Measurements from ENCODE around the gene PROSER1.
"Not testable (repeated sequence)": the region's sequence is repeated elsewhere in the genome, so short reads cannot be mapped to it uniquely, and the experiment has no call there.

Gene PROSER1

DNA sequence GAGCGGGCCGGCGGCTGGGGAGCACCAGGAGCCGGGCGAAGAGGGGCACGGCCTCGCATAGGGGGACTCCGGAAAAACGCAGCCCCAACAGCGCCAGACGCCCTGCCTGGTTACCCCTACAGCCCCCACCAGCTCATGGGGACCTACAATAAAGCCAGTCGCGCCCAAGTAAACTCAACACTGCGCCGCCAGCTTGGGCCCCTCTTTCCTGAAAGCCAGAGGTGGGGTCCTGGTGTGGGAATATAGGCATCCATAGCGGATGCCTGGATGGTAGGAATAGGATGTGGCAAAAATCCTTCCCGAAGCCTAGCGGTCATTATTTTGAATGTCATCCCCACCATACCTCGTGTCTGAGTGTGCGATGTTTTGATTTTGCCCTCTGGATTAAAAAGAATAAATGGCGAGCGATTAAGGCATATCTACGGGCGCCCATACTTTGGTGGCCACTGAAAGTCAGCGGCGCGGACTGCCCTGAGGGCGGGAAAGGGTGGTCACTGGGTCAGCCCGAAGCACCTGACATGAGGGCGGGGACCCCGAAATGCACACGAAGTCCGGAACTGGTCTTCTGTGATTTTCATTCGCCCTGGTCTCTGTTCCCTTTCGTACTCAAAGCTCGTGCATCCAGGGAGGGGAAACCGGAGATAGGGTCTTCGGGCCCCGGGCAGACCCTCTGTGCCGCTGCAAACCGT is at the start of gene PROSER1, which contains the start of gene NHLRC3:
PROSER1 (minus strand) TSS at position 210 of the 689 bp plus-strand sequence. CDS start 847 bp downstream, outside the sequence.
NHLRC3 (plus strand) TSS at position 577 of the 689 bp plus-strand sequence. CDS start 184 bp downstream, outside the sequence.
- FAIRE-seq = peak; percentile 98

GRCh38 chr13:39086251-39086945 is 48.5 kb upstream of the PROSER1 start:
- FAIRE-seq = not testable (repeated sequence)

DNA sequence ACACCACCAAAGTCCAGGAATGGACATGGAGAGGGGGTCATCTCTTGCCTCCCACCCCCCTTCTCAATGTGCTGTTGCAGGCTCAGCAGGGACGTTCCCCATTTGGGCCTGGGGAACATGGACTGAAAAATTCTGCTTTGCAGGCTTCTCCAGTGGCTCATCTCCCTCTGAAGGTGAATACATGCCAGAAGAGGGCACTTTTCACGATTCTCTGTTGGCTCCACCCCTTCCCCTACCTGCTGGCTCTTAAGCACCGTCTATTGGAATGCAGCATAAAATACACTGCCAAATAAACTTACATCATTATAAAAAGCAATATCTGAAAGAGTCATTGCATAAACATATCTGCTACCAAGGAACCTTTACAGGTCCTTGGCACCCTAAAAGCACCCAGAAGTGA is 36.1 kb upstream of the PROSER1 start:
- FAIRE-seq = no peak

DNA sequence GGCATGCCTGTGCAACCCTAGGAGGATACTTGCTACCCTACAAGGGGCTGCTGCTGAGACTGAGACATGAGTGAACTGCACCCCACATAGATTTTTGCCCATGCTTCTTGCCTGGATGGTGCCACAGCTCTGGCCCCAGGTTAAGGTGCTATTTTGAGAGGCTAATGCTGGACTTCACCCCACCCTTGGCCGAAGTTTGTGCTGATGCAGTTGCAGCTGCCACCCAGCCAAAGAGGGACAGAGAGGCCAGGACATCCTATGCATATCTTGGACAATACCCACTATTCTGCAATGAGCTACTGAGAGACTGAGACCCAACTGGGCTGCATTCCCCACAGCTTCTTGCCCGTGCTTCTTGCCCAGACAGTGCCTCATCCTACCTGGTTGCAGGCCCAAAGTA is 35.0 kb upstream of the PROSER1 start:
- FAIRE-seq = no peak

GRCh38 chr13:39062004-39062403 is 24.1 kb upstream of the PROSER1 start:
- FAIRE-seq = no peak

DNA sequence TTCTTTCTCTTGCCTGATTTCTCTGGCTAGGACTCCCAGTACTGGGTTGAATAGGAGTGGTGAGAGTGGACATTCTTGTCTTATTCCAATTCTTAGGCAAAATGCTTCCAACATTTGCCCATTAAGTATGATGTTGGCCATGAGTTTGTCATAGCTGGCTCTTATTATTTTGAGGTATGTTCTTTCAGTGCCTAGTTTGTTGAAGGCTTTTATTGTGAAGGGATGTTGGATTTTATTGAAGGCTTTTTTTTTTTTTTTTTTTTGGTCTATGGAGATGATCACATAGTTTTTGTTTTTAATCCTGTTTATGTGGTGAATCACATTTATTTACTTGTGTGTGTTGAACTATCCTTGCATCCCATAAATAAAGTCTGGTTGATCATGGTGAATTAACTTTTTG is 20.2 kb upstream of the PROSER1 start:
- FAIRE-seq = no peak

- no peak for FAIRE-seq
Observed at GRCh38 chr13:39056018-39056417, 18.1 kb upstream of the PROSER1 start.

DNA sequence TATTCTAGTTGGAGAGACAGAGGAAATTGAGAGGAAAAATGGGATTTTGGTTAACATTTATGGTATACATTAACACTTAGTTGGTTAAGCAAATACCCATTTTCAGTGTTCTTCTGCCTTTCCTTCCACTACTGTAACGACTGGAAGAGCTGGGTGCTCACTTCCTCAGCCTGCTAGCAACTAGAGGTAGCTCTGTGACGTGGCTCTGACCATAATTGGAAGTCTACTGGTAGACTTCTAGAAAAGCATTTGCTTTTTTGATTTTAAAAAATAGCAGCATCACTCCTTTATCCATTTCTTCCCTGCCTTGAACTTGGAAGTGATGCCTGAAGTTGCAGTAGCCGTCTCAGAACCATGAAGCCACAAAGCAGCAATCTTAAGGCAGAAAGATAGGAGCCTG is 16.2 kb upstream of the PROSER1 start:
- FAIRE-seq = no peak

- no peak for FAIRE-seq
Observed at GRCh38 chr13:39052944-39053343, 15.1 kb upstream of the PROSER1 start.

- peak; percentile 94 for FAIRE-seq
Observed at GRCh38 chr13:39051157-39051556, 13.3 kb upstream of the PROSER1 start.

- no peak for FAIRE-seq
Observed at GRCh38 chr13:39049274-39049673, 11.4 kb upstream of the PROSER1 start.

GRCh38 chr13:39048806-39049205 is 10.9 kb upstream of the PROSER1 start:
- FAIRE-seq = no peak

DNA sequence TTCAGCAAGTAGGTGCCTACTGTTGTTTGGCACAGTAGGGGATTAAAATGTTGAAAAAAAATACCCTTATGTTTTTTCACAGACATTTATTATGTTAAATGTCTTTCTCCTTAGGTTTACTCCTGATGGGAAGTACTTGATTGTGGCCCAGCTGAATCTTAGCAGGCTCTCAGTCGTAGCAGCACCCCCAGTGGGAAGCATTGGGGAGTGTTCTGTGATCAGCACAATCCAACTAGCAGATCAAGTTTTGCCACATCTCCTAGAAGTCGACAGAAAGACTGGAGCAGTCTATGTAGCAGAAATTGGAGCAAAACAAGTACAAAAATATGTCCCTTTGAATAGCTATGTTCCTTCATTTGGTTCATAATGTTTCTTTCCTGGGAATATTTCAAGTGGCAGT is 9.7 kb upstream of the PROSER1 start:
- no peak for FAIRE-seq

GRCh38 chr13:39044536-39044935 is 6.6 kb upstream of the PROSER1 start:
- FAIRE-seq = no peak

DNA sequence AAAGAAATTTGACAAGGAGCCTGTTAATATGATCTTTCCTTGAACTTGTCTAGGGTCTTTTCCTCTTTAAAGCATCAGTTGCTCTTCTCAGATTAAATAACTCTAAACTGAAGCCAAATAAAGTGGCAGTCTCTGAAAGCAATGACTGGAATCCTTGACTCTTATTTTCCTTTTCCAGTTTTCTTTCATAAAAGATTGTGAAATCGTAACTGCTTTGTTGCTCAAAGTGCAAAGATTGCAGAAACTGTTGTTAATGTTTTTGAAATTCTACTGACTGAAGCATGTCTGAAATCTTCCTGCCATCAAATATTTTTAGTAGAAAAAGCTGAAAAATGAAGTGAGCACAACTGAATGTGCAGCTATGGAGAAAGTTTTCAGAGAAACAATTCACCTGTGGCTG is 2.3 kb upstream of the PROSER1 start:
- FAIRE-seq = no peak

GRCh38 chr13:39039041-39039440 is 1.2 kb upstream of the PROSER1 start:
- FAIRE-seq = no peak

DNA sequence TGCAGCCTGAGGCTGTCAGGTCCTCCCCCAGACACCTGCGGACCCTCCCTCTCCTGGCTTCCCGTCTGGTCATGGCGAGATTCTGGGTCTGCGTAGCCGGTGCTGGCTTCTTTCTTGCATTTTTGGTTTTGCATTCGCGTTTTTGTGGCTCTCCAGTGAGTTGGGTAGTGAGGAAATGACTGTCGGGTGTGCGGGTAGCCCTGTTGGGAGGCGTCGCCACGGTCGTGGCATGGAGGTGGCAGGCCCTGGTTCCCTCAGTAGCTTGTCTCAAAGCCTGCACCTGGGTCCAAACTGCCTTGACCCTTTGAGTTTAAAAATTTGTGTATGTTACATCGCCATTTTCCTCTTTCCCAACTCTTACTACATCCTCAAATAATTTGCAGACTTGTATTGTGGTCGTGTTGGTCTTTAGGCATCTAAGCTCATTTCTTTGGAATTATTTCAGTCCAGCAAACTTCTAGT is 711 bp upstream of the PROSER1 start:
- FAIRE-seq = no peak

GRCh38 chr13:39037410-39037879 is 444 bp downstream of the PROSER1 start:
- FAIRE-seq = peak; percentile 13

DNA sequence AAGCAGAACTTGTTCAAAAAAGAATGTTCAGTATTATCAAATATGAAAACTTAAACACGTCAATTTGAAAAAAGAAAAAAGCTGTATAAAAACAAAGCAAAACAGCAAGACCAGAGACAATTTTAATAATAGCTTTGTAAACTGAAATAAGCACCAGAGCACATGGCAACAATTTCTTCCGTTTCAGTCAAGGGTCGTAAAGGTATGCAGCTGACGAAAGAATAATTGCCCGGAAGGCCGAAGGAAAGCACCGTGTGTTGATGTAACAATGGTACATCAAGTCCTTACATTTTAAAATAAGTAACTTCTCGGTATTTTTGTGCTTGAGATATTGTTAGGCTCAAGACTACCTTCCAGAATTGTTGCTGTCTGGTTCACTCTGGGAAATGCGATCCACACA is 1.7 kb downstream of the PROSER1 start:
- FAIRE-seq = peak; percentile 17

DNA sequence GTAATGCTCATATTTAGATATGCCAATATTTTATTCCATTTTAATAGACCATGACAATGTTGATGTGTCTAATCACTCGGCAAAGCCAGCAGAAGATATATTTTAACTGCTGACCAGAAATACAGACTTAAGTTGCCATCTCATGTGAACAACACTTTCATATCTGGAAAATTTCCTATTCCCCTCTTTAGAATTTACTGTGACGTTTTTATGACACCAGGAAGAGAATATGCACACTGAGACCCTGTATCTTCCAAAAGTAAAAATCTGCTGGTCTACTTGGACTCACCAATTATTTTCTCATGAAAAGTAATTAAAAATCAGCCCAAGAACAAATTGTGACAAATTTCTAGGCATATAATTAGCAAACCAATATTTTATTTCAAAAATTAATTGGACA is 2.1 kb downstream of the PROSER1 start:
- no peak for FAIRE-seq

DNA sequence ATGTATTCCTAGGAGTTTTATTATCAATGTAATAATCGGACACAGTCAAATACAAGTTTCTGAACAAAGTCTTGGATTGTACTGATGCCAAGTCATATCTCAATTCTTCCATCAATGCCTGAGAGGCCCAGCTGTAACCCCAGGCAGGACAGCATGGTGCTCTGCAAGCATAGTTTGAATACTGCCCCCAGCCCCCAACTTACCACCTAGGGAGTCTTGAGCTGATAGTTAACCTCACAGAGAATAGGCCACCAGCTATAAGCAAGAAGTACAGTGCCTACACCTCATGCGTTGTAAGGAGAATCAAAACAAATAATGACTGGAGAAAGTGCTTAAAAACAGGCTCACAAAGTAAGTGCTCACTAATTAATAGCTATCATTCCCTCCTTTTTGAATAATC is 2.7 kb downstream of the PROSER1 start:
- no peak for FAIRE-seq

DNA sequence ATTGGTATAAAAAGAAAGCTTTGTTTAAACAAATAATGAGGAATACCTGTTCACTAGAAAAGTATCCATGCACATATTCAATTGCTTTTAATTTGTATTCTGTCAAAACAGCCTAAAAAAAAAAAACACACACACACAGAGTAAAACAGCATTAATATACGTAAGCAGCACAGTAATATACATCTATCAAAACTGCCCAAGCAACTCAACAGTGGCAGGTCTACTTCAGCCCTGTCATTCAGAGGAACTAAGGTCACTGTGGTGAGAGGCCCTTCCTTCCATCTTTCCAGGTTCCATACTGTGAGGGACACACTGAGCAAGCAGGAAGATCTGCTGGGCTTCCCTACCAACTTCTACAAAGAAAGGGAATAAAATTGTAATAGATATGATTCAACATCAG is 3.8 kb downstream of the PROSER1 start:
- FAIRE-seq = no peak

DNA sequence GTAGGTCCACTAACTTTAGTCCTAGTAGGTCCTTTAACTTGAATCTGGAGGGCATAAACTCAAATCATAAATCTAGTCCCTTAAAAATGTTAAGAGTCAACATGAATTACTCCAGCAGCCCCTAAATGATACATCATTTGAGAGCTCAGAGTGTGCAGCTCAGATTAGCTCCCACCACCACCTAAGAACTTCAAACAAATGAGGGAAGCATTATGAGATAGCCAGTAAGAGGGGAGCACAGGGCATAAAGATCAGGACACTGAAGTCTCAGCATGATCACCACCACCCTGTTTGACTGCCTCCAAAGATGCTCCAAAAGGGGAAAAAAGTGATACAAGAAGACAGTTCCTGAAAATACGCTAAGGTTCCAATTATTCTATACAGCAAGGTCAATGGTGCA is 5.7 kb downstream of the PROSER1 start:
- no peak for FAIRE-seq

DNA sequence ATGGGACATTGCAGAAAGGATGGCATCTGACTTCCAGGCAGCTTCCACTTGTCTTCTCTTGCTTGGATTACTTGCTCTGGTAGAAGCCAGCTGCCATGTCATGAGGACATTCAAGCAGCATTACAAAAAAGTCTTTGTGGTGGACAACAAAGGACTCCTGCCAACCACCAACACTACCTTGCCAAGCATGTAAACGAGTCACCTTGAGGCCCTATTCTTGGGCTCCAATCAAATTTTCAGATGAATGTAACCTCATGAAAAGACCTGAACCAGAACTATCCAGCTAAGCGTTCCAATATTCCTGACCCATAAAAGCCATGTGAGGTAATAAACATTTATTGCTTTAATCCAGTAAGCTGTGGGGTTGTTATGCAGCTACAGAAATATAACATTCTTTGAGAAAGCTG is 12.5 kb downstream of the PROSER1 start:
- no peak for FAIRE-seq

Data from islet of Langerhans (tissue), 1 donor.